Mesothelial cell of epicardium (in vitro differentiated cells): ENCODE results near the gene LASP1NB. TPM values are rescaled to one million over a fixed set of nuclear protein-coding genes. Genes with fewer than 3 reads are reported as not detected.
"Not testable (repeated sequence)": the region's sequence is repeated elsewhere in the genome, so short reads cannot be mapped to it uniquely, and the experiment has no call there.

Experiments
- DNase-seq, 2 experiments: peaks; one replicate each; pipeline ENCODE4 v3.0.0; 2021; ENCODE audit warnings: low spot score in 2 of 2; ENCODE audit not compliant: unreplicated experiment in 2 of 2
- H3K27ac Mint-ChIP-seq: 2 replicates; pipeline ENCODE4 v1.8.0; 2021; ENCODE audit warnings: mixed read lengths
- H3K27me3 Mint-ChIP-seq: 2 replicates; pipeline ENCODE4 v1.8.0; 2021; ENCODE audit warnings: low read depth, mixed read lengths
- H3K36me3 Mint-ChIP-seq: 2 replicates; pipeline ENCODE4 v1.8.0; 2021; ENCODE audit warnings: mixed read lengths
- H3K4me1 Mint-ChIP-seq: 2 replicates; pipeline ENCODE4 v1.8.0; 2021; ENCODE audit warnings: mixed read lengths
- H3K4me3 Mint-ChIP-seq: 2 replicates; pipeline ENCODE4 v1.8.0; 2021; ENCODE audit warnings: mild to moderate bottlenecking, moderate library complexity, mixed read lengths
- H3K9me3 Mint-ChIP-seq: 2 replicates; pipeline ENCODE4 v1.8.0; 2021; ENCODE audit warnings: mixed read lengths
- microRNA-seq: library from miRNA; unstranded; fragments of <30 nt; microRNA quantifications from one replicate; pipeline ENCODE4 v1.2.0, GENCODE V29; 2021; ENCODE audit warnings: inconsistent platforms, mixed read lengths
- total RNA-seq: library from RNA; stranded (reverse); gene quantifications from 3 replicates; pipeline ENCODE4 v1.2.1, GENCODE V29; 2021
- TF ChIP-seq, protein P1 (sequence below): fragments of 200-600 bp; sonication (generic); IDR thresholded peaks from one replicate; pipeline ENCODE4 v1.5.0; 2021; ENCODE audit warnings: antibody characterized with exemption; ENCODE audit not compliant: unreplicated experiment

Gene LASP1NB

DNA sequence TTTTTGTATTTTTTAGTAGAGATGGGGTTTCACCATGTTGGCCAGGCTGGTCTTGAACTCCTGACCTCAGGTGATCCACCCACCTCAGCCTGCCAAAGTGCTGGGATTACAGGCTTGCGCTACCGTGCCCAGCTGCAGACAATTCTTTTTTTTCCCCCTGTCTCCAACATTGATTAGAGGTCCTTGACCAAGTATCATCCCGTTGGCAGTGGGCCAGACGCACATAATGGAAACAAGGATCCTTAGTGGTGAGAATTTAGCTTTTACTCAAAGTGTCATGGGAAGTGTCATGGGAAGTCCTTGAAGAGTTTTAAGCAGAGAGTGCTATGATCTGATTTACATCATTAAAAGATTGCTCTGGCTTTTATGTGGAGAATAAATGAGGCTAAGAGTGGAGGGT, 43.9 kb downstream of the LASP1NB start:
- Mint-ChIP-seq H3K27ac (no peak overlapping the region), H3K9me3 (no peaks in the 10 kb centered on the region), H3K36me3 (no peaks in the 10 kb centered on the region), H3K27me3 (no peaks in the 10 kb centered on the region), H3K4me3 (no peak overlapping the region), H3K4me1 (peaks cover 13% of the 10 kb centered on the region)
- TF ChIP-seq, protein P1, sequence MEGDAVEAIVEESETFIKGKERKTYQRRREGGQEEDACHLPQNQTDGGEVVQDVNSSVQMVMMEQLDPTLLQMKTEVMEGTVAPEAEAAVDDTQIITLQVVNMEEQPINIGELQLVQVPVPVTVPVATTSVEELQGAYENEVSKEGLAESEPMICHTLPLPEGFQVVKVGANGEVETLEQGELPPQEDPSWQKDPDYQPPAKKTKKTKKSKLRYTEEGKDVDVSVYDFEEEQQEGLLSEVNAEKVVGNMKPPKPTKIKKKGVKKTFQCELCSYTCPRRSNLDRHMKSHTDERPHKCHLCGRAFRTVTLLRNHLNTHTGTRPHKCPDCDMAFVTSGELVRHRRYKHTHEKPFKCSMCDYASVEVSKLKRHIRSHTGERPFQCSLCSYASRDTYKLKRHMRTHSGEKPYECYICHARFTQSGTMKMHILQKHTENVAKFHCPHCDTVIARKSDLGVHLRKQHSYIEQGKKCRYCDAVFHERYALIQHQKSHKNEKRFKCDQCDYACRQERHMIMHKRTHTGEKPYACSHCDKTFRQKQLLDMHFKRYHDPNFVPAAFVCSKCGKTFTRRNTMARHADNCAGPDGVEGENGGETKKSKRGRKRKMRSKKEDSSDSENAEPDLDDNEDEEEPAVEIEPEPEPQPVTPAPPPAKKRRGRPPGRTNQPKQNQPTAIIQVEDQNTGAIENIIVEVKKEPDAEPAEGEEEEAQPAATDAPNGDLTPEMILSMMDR: no peak
- DNase-seq: no peak

DNA sequence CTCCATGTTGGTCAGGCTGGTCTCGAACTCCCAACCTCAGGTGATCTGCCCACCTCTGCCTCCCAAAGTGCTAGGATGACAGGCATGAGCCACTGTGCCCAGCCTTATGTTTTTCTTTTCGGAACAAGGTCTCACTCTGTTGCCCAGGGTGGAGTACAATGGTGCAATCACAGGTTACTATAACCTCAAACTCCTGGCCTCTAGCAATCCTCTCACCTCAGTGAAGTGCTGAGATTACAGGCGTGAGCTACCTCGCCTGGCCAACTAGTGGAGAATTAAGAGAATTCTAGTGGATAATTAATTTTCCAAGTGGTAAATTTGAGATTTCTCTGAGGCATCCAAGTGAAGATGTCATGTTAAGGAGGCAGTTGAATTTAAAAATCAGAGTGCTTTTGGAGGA, 44.7 kb downstream of the LASP1NB start:
- Mint-ChIP-seq H3K36me3 (no peaks in the 10 kb centered on the region), H3K4me3 (no peak overlapping the region), H3K27ac (no peak overlapping the region), H3K9me3 (no peaks in the 10 kb centered on the region), H3K4me1 (peaks cover 13% of the 10 kb centered on the region), H3K27me3 (no peaks in the 10 kb centered on the region)
- TF ChIP-seq, protein P1: no peak
- no peak for DNase-seq

DNA sequence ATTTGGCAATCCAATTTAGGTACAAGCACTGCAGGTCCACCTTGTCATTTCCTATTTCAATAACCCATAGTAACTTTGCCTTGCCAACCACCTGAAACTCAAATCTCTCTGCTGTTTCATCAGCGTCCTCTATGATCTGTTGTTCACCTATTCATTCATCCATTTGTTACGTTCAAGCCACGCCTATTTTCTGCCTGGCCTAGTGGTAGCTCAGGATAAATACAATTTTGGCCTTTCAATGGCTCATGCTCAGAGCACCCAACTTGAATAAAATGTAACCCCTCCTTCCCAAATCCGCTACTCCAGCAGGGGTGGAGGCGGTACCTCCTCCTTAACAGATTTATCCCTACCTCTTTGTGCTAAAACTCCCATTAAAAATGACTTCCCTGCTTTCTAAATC, 45.4 kb downstream of the LASP1NB start:
- Mint-ChIP-seq H3K27me3 (no peaks in the 10 kb centered on the region), H3K4me3 (no peak overlapping the region), H3K4me1 (peaks cover 13% of the 10 kb centered on the region), H3K9me3 (no peaks in the 10 kb centered on the region), H3K36me3 (no peaks in the 10 kb centered on the region), H3K27ac (no peak overlapping the region)
- DNase-seq: no peak
- TF ChIP-seq, protein P1: no peak

DNA sequence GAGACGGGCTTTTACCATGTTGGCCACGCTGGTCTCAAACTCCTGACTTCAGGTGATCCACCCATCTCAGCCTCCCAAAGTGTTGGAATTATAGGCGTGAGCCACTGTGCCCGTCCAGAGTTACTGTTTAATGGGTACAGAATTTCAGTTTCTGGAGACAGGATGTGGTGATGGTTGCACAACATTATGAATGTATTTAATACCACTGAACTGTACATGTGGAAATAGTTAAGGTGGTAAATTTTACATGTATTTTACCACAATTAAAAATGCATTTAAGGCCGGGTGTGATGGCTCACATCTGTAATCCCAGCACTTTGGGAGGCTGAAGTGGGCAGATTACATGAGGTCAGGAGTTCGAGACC, 50.8 kb downstream of the LASP1NB start:
- not testable (repeated sequence) for H3K27me3 Mint-ChIP-seq, H3K36me3 Mint-ChIP-seq, H3K4me3 Mint-ChIP-seq, H3K27ac Mint-ChIP-seq, H3K9me3 Mint-ChIP-seq, DNase-seq
- H3K4me1 Mint-ChIP-seq: peaks cover 11% of the 10 kb centered on the region

DNA sequence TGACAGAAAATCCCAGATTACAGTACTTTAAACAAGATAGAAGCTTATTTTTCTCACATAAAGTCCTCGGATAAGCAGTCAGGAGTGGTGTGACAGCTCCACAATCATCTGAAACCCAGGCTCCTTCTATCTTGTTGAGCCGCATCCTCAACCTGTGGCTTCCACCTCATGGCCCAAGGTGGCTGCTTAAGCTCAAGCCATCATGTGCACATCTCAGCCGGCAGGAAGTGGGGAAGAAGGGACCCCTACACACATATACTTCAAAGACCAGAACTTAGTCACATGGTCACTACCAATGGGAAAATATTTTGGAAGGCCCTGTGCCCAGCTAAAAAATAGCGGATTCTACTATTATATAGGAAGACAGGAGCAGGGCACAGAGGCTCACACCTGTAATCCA, 52.8 kb downstream of the LASP1NB start:
- Mint-ChIP-seq H3K4me1 (peaks cover 11% of the 10 kb centered on the region), H3K4me3 (no peak overlapping the region), H3K27ac (no peak overlapping the region), H3K27me3 (no peaks in the 10 kb centered on the region), H3K36me3 (no peaks in the 10 kb centered on the region), H3K9me3 (no peaks in the 10 kb centered on the region)
- DNase-seq: no peak
- TF ChIP-seq, protein P1: no peak

Small RNAs within 50 kb of the gene (microRNA-seq; reads per million reads assigned to microRNA genes)
- not detected for gene MIR6779

Other genes starting within 250 kb of the LASP1NB start
- gene MLLT6, start 220.3 kb upstream of the LASP1NB start, total RNA-seq: 171 to 184 TPM (median 178 TPM) in 3 replicates
- gene CISD3, start 195.3 kb upstream of the LASP1NB start, total RNA-seq: 4.6 to 5.6 TPM (median 5.1 TPM) in 3 replicates
- 83.3 to 95.8 TPM (median 91.9 TPM) in 3 replicates for gene PCGF2, start 177.3 kb upstream of the LASP1NB start, total RNA-seq
- gene PSMB3, start 172.9 kb upstream of the LASP1NB start, total RNA-seq: 107 to 121 TPM (median 115 TPM) in 3 replicates
- 73.5 to 81.1 TPM (median 76.0 TPM) in 3 replicates for gene PIP4K2B, start 126.1 kb upstream of the LASP1NB start, total RNA-seq
- gene CWC25, start 100.3 kb upstream of the LASP1NB start, total RNA-seq: 19.5 to 20.9 TPM (median 20.5 TPM) in 3 replicates
- gene RPL23, start 71.9 kb upstream of the LASP1NB start, total RNA-seq: 1,597 to 1,708 TPM (median 1,659 TPM) in 3 replicates
- 144 to 152 TPM (median 146 TPM) in 3 replicates for gene LASP1, start 55.6 kb upstream of the LASP1NB start, total RNA-seq
- not detected in 3 replicates for gene FBXO47, start 41.8 kb downstream of the LASP1NB start, total RNA-seq
- gene PLXDC1, start 226.0 kb downstream of the LASP1NB start, total RNA-seq: 15.4 to 18.6 TPM (median 17.0 TPM) in 3 replicates
- gene ARL5C, start 240.5 kb downstream of the LASP1NB start, total RNA-seq: 0.40 TPM in 1 of 3 replicates, not detected in the others